Panc1 (cell line): Measurements from ENCODE around the gene SIAH3. TPM values are rescaled to one million over a fixed set of nuclear protein-coding genes. Genes with fewer than 3 reads are reported as not detected.

ENCODE experiments used
- ATAC-seq: fragments of 200-7000 bp; cut with Tn5 transposase; 2 replicates; pipeline ENCODE4 v1.9.1; 2020; ENCODE audit warnings: mild to moderate bottlenecking, moderate library complexity
- BruUV-seq: library from RNA; stranded (reverse); fragments of 400-500 nt; replicated peaks from 2 replicates; lab custom pipeline; 2021; lab: Mats Ljungman, UMichigan
- CTCF ChIA-PET: fragments of 300-600 bp; sonication (Branson Sonifier 250); formaldehyde crosslinking; loops from one replicate; lab custom pipeline; 2022; ENCODE audit warnings: antibody characterized with exemption; lab: Charles Lee
- POLR2A ChIA-PET: fragments of 300-600 bp; sonication (Branson Sonifier 250); formaldehyde crosslinking; loops from one replicate; lab custom pipeline; 2022; ENCODE audit warnings: antibody characterized with exemption; lab: Charles Lee
- DNase-seq: peaks from one replicate; pipeline ENCODE4 v3.0.0-alpha.2; 2010; ENCODE audit warnings: low read depth, low spot score
- H3K27ac ChIP-seq: 2 replicates; pipeline ENCODE4 v1.5.1; 2011; ENCODE audit warnings: mild to moderate bottlenecking, low read length, inconsistent platforms
- H3K27me3 ChIP-seq: fragments of 200-500 bp; sonication (Bioruptor generic); 2 replicates; pipeline ENCODE4 v1.6.0; 2014; ENCODE audit warnings: low read length, inconsistent platforms; ENCODE audit not compliant: control insufficient read depth, insufficient read depth
- H3K36me3 ChIP-seq: fragments of 200-500 bp; sonication (Bioruptor generic); 2 replicates; pipeline ENCODE4 v1.5.1; 2014; ENCODE audit warnings: inconsistent platforms, mild to moderate bottlenecking, low read length, moderate library complexity; ENCODE audit not compliant: control insufficient read depth, insufficient read depth
- H3K4me1 ChIP-seq: 2 replicates; pipeline ENCODE4 v1.5.1; 2011; ENCODE audit warnings: inconsistent platforms, mild to moderate bottlenecking, low read length, moderate library complexity; ENCODE audit not compliant: control insufficient read depth, insufficient read depth
- H3K4me3 ChIP-seq, 2 experiments: 2 replicates each; pipeline ENCODE4 v1.5.1; 2011 to 2012; ENCODE audit warnings: low read depth in 2 of 2, low read length in 2 of 2, mild to moderate bottlenecking in 2 of 2, inconsistent platforms in 1 of 2, moderate library complexity in 1 of 2
- H3K9me3 ChIP-seq: fragments of 200-500 bp; sonication (Bioruptor generic); 2 replicates; pipeline ENCODE4 v1.5.1; 2014; ENCODE audit warnings: low read depth, mild to moderate bottlenecking, inconsistent platforms, low read length, moderate library complexity; ENCODE audit not compliant: control insufficient read depth, insufficient read depth
- POLR2AphosphoS5 ChIP-seq: IDR thresholded peaks from 2 replicates; pipeline ENCODE4 v1.6.1; 2012; ENCODE audit warnings: mild to moderate bottlenecking, low read depth, low read length, moderate library complexity
- SIN3A ChIP-seq: IDR thresholded peaks from 2 replicates; pipeline ENCODE4 v1.6.1; 2012; ENCODE audit warnings: low read depth, mild to moderate bottlenecking, low read length, moderate library complexity, borderline replicate concordance; ENCODE audit not compliant: insufficient read depth
- TCF7L2 ChIP-seq: IDR thresholded peaks from 2 replicates; pipeline ENCODE4 v1.6.1; 2011; ENCODE audit warnings: mild to moderate bottlenecking, low read depth, low read length, inconsistent platforms
- in situ Hi-C: cut with HindIII; loops from 2 replicates; pipeline ENCODE4 v1.10.0; 2016; ENCODE audit warnings: low sequenced_read_pairs, low pct_unique_long_range_greater_than_20kb
- intact Hi-C: fragments of 100-400 bp; cut with micrococcal nuclease; formaldehyde crosslinking; loops from one replicate; pipeline ENCODE4 v1.10.0; 2022; ENCODE audit not compliant: unreplicated experiment
- total RNA-seq: library from RNA; stranded (reverse); gene quantifications from one replicate; pipeline ENCODE4 v1.2.1, GENCODE V29; 2021; ENCODE audit not compliant: unreplicated experiment
- TF ChIP-seq, protein P1 (sequence below): fragments of 450-650 bp; IDR thresholded peaks from 2 replicates; pipeline ENCODE4 v1.5.1; 2017; ENCODE audit warnings: mild to moderate bottlenecking
- TF ChIP-seq, protein P2 (sequence below), 2 experiments: IDR thresholded peaks; 2 replicates each; pipeline ENCODE4 v1.6.1; 2011 to 2012; ENCODE audit warnings: low read depth in 2 of 2, control low read depth in 1 of 2, low read length in 1 of 2, mild to moderate bottlenecking in 1 of 2, moderate library complexity in 1 of 2; ENCODE audit not compliant: insufficient read depth in 1 of 2

SIAH3 gene
- total RNA-seq, 1 experiment from 2014 or later: not detected

GRCh38 chr13:45732916-45733315 lies 118.6 kb downstream of the SIAH3 start:
- H3K27ac ChIP-seq: no peak overlapping the region
- ChIA-PET POLR2A (no interaction called here), CTCF (no interaction called here)
- in situ Hi-C loops: no loop called here
- no peak for TF ChIP-seq POLR2AphosphoS5
- TF ChIP-seq, protein P1, sequence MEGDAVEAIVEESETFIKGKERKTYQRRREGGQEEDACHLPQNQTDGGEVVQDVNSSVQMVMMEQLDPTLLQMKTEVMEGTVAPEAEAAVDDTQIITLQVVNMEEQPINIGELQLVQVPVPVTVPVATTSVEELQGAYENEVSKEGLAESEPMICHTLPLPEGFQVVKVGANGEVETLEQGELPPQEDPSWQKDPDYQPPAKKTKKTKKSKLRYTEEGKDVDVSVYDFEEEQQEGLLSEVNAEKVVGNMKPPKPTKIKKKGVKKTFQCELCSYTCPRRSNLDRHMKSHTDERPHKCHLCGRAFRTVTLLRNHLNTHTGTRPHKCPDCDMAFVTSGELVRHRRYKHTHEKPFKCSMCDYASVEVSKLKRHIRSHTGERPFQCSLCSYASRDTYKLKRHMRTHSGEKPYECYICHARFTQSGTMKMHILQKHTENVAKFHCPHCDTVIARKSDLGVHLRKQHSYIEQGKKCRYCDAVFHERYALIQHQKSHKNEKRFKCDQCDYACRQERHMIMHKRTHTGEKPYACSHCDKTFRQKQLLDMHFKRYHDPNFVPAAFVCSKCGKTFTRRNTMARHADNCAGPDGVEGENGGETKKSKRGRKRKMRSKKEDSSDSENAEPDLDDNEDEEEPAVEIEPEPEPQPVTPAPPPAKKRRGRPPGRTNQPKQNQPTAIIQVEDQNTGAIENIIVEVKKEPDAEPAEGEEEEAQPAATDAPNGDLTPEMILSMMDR: no peak
- no peak for TF ChIP-seq SIN3A
- TF ChIP-seq, protein P2, sequence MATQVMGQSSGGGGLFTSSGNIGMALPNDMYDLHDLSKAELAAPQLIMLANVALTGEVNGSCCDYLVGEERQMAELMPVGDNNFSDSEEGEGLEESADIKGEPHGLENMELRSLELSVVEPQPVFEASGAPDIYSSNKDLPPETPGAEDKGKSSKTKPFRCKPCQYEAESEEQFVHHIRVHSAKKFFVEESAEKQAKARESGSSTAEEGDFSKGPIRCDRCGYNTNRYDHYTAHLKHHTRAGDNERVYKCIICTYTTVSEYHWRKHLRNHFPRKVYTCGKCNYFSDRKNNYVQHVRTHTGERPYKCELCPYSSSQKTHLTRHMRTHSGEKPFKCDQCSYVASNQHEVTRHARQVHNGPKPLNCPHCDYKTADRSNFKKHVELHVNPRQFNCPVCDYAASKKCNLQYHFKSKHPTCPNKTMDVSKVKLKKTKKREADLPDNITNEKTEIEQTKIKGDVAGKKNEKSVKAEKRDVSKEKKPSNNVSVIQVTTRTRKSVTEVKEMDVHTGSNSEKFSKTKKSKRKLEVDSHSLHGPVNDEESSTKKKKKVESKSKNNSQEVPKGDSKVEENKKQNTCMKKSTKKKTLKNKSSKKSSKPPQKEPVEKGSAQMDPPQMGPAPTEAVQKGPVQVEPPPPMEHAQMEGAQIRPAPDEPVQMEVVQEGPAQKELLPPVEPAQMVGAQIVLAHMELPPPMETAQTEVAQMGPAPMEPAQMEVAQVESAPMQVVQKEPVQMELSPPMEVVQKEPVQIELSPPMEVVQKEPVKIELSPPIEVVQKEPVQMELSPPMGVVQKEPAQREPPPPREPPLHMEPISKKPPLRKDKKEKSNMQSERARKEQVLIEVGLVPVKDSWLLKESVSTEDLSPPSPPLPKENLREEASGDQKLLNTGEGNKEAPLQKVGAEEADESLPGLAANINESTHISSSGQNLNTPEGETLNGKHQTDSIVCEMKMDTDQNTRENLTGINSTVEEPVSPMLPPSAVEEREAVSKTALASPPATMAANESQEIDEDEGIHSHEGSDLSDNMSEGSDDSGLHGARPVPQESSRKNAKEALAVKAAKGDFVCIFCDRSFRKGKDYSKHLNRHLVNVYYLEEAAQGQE (IDR thresholded peaks at IDR 0.05; ENCODE audit: insufficient read depth in 1 of 2, low read depth in 2 of 2, low read length in 1 of 2): no peak
- no peak for TF ChIP-seq TCF7L2
- DNase-seq: no peak
- no peak overlapping the region for H3K4me3 ChIP-seq
- intact Hi-C loops: no loop called here
- no peaks in the 10 kb centered on the region for H3K9me3 ChIP-seq
- H3K4me1 ChIP-seq: no peaks in the 10 kb centered on the region
- H3K27me3 ChIP-seq: no peaks in the 10 kb centered on the region; the same call in 1 of the 2 replicates
- H3K36me3 ChIP-seq: no peaks in the 10 kb centered on the region
- no peak for ATAC-seq
- BruUV-seq: no TSS peak

GRCh38 chr13:45731455-45731854 lies 120.1 kb downstream of the SIAH3 start:
- no peak overlapping the region for H3K27ac ChIP-seq
- H3K4me1 ChIP-seq: no peaks in the 10 kb centered on the region
- ATAC-seq (no peak), DNase-seq (no peak)
- H3K36me3 ChIP-seq: no peaks in the 10 kb centered on the region
- BruUV-seq: no TSS peak
- TF ChIP-seq, protein P1: no peak
- TF ChIP-seq SIN3A (no peak), POLR2AphosphoS5 (no peak), TCF7L2 (no peak)
- TF ChIP-seq, protein P2 (IDR thresholded peaks at IDR 0.05; ENCODE audit: insufficient read depth in 1 of 2, low read depth in 2 of 2, low read length in 1 of 2): no peak
- H3K9me3 ChIP-seq: no peaks in the 10 kb centered on the region
- no peaks in the 10 kb centered on the region; the same call in 1 of the 2 replicates for H3K27me3 ChIP-seq
- ChIA-PET POLR2A (no interaction called here), CTCF (no interaction called here)
- intact Hi-C loops: no loop called here
- H3K4me3 ChIP-seq: no peak overlapping the region
- in situ Hi-C loops: no loop called here
